HL-60 (cell line): ENCODE data around the gene CNTNAP2.

ENCODE experiments used
- DNase-seq, 2 experiments: peaks; one replicate each; pipeline ENCODE4 v3.0.0-alpha.2; 2010 to 2020; ENCODE audit warnings: low read depth in 1 of 2, low spot score in 1 of 2
- H3K27ac ChIP-seq: fragments of 250-450 bp; sonication (Bioruptor Pico); replicated peaks from 2 replicates; pipeline ENCODE4 v1.5.1; 2020; ENCODE audit warnings: mild to moderate bottlenecking, moderate library complexity
- H3K27me3 ChIP-seq: fragments of 250-450 bp; sonication (Bioruptor Pico); 2 replicates; pipeline ENCODE4 v1.5.1; 2021; ENCODE audit warnings: mild to moderate bottlenecking, moderate library complexity; ENCODE audit not compliant: insufficient read depth, poor library complexity, severe bottlenecking
- H3K4me3 ChIP-seq: replicated peaks from 2 replicates; pipeline ENCODE4 v1.5.1; 2011; ENCODE audit warnings: mild to moderate bottlenecking, control low read depth, low read length; ENCODE audit not compliant: insufficient read depth
- GABPA ChIP-seq: IDR thresholded peaks from 2 replicates; pipeline ENCODE4 v1.6.1; 2012; ENCODE audit warnings: low read depth
- POLR2AphosphoS5 ChIP-seq: IDR thresholded peaks from 2 replicates; pipeline ENCODE4 v1.6.1; 2012; ENCODE audit warnings: low read depth
- SPI1 ChIP-seq: IDR thresholded peaks from 2 replicates; pipeline ENCODE4 v1.6.1; 2012; ENCODE audit warnings: low read depth, mild to moderate bottlenecking, borderline replicate concordance
- TF ChIP-seq, protein P1 (sequence below): IDR thresholded peaks from 2 replicates; pipeline ENCODE4 v1.6.1; 2012; ENCODE audit warnings: low read depth; ENCODE audit not compliant: insufficient replicate concordance
- TF ChIP-seq, protein P2 (sequence below): IDR thresholded peaks from one replicate; pipeline ENCODE4 v1.5.1; 2011; ENCODE audit warnings: low read length, control low read depth, inconsistent platforms; ENCODE audit not compliant: insufficient read depth

Gene CNTNAP2

DNA sequence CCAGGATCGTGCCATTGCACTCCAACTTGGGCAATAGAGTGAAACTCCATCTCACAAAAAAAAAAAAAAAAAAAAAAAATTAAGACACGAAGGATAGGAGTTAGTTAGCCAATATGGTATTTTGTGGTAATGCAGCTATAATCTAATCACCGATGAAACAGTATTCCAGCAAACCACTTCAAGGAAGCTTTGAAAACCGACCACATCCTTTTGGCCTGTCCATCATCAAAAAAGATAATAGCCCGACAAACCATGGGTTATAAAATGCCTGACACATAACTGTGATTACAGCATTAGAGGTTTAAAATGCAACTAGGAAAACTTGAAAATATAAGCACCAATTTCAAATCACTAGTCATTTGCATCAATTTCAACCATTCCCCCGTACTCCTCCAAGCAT, 1745.3 kb downstream of the CNTNAP2 start:
- no peaks in the 10 kb centered on the region for H3K27me3 ChIP-seq
- no peak overlapping the region for H3K4me3 ChIP-seq
- H3K27ac ChIP-seq, result no peak overlapping the region
- DNase-seq, result no peak
- TF ChIP-seq, protein P1, sequence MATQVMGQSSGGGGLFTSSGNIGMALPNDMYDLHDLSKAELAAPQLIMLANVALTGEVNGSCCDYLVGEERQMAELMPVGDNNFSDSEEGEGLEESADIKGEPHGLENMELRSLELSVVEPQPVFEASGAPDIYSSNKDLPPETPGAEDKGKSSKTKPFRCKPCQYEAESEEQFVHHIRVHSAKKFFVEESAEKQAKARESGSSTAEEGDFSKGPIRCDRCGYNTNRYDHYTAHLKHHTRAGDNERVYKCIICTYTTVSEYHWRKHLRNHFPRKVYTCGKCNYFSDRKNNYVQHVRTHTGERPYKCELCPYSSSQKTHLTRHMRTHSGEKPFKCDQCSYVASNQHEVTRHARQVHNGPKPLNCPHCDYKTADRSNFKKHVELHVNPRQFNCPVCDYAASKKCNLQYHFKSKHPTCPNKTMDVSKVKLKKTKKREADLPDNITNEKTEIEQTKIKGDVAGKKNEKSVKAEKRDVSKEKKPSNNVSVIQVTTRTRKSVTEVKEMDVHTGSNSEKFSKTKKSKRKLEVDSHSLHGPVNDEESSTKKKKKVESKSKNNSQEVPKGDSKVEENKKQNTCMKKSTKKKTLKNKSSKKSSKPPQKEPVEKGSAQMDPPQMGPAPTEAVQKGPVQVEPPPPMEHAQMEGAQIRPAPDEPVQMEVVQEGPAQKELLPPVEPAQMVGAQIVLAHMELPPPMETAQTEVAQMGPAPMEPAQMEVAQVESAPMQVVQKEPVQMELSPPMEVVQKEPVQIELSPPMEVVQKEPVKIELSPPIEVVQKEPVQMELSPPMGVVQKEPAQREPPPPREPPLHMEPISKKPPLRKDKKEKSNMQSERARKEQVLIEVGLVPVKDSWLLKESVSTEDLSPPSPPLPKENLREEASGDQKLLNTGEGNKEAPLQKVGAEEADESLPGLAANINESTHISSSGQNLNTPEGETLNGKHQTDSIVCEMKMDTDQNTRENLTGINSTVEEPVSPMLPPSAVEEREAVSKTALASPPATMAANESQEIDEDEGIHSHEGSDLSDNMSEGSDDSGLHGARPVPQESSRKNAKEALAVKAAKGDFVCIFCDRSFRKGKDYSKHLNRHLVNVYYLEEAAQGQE, result no peak
- no peak for TF ChIP-seq GABPA
- no peak for TF ChIP-seq POLR2AphosphoS5
- TF ChIP-seq, protein P2, sequence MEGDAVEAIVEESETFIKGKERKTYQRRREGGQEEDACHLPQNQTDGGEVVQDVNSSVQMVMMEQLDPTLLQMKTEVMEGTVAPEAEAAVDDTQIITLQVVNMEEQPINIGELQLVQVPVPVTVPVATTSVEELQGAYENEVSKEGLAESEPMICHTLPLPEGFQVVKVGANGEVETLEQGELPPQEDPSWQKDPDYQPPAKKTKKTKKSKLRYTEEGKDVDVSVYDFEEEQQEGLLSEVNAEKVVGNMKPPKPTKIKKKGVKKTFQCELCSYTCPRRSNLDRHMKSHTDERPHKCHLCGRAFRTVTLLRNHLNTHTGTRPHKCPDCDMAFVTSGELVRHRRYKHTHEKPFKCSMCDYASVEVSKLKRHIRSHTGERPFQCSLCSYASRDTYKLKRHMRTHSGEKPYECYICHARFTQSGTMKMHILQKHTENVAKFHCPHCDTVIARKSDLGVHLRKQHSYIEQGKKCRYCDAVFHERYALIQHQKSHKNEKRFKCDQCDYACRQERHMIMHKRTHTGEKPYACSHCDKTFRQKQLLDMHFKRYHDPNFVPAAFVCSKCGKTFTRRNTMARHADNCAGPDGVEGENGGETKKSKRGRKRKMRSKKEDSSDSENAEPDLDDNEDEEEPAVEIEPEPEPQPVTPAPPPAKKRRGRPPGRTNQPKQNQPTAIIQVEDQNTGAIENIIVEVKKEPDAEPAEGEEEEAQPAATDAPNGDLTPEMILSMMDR, result no peak
- TF ChIP-seq SPI1, result no peak

DNA sequence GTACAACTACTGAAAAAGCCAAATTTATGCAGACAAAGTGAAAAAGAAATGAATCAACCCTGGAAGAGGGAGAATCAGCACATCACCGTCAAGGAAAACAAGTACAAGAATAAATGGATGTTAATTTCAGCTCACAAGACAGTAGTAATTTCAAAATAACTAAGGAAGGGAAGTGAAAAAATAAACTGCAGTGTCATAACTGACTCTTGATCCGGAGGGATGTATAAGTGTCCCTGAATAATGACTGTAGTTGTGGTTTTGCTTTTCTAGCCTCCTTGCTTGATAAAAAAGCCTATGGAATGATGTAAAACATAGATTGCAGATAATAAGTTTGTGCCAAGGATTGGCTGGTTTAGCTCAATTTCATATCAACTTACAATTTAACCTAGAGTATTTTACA, 1752.9 kb downstream of the CNTNAP2 start:
- no peak overlapping the region for H3K4me3 ChIP-seq
- peaks cover 3% of the 10 kb centered on the region for H3K27me3 ChIP-seq
- no peak overlapping the region for H3K27ac ChIP-seq
- no peak for DNase-seq
- TF ChIP-seq SPI1, result no peak
- no peak for TF ChIP-seq GABPA
- TF ChIP-seq, protein P2, result no peak
- TF ChIP-seq, protein P1, result no peak
- no peak for TF ChIP-seq POLR2AphosphoS5

DNA sequence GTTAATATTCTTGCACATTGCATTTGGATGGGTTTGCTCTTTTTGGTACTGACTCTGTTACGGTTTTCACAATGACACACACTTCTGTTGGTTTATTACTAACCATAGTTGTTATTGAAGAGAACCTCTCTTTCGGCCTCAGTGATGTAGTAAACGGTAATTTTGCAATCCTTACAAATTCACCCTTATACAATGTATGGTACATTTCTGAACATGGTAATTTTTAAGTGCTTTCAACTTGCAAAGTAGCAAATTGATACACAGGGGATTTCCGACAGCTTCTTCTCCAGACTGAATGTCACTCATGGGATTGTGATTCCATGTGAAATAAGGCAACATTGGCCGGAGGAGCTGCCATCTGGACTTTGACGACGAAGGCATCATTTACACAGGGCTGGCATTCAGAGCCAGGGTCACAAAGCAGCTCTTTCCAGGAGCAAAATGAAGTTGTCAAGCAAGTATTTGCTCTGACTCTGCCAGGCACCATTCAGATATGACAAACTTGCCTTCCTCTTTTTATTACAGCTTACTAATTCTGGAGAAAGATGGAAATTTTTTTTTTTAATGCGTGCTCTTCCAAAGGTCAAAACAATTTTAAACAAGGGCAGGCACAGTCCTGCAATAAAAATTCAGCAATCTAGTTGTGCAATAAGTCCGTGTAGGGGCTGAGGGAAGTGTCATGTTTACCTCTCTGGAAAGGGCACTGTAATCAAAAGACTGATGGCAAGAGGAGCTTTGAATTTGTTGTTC, 1762.5 kb downstream of the CNTNAP2 start:
- Histone ChIP-seq H3K27ac (no peak overlapping the region), H3K4me3 (no peak overlapping the region), H3K27me3 (no peaks in the 10 kb centered on the region)
- no peak for DNase-seq
- TF ChIP-seq GABPA, result no peak
- no peak for TF ChIP-seq SPI1
- TF ChIP-seq, protein P1, result no peak
- TF ChIP-seq, protein P2, result no peak
- no peak for TF ChIP-seq POLR2AphosphoS5
